Mucosa of descending colon (tissue), 3 donors: ENCODE measurements around the gene ADGRV1. TPM values are rescaled to one million over a fixed set of nuclear protein-coding genes. Genes with fewer than 3 reads are reported as not detected.

Experiments
- ATAC-seq: fragments of 200-7000 bp; cut with Tn5 transposase; one replicate; pipeline ENCODE4 v1.9.1; 2020; ENCODE audit warnings: mild to moderate bottlenecking, moderate library complexity
- DNase-seq, 3 donors: peaks; one replicate each; pipeline ENCODE4 v3.0.0-alpha.2; 2020
- H3K36me3 ChIP-seq: fragments of 200-600 bp; one replicate; pipeline ENCODE4 v1.8.0; 2021; ENCODE audit warnings: low read depth, mild to moderate bottlenecking
- H3K4me1 ChIP-seq: fragments of 200-600 bp; one replicate; pipeline ENCODE4 v1.8.0; 2021; ENCODE audit warnings: low read depth, mild to moderate bottlenecking
- H3K4me3 ChIP-seq: fragments of 200-600 bp; one replicate; pipeline ENCODE4 v1.8.0; 2021; ENCODE audit warnings: mild to moderate bottlenecking
- H3K9me3 ChIP-seq: fragments of 200-600 bp; one replicate; pipeline ENCODE4 v1.8.0; 2021; ENCODE audit warnings: mild to moderate bottlenecking
- intact Hi-C, 2 donors: fragments of 100-400 bp; cut with DNase I in 1 of 2; cut with micrococcal nuclease in 1 of 2; formaldehyde crosslinking; loops; one replicate each; pipeline versions ENCODE4 v1.11.0 to v1.11.1; 2022; cut with DNase I, micrococcal nuclease
- total RNA-seq, 3 donors: library from RNA; stranded (reverse); fragmentation: NEBNext Ultra II Directional in 2 of 3; extraction: Animal tissue kit (Norgen Biotek cat#: 25700) in 2 of 3; gene quantifications; one replicate each; pipeline versions ENCODE4 v1.2.1 to v1.2.4, GENCODE V29; 2021 to 2023
- TF ChIP-seq, protein P1 (sequence below): fragments of 200-600 bp; IDR thresholded peaks from one replicate; pipeline ENCODE4 v1.8.0; 2022; ENCODE audit warnings: antibody characterized with exemption, mild to moderate bottlenecking
- donor health status: DM: no; HTN: no; CAD: no; lungs with moderate emphysema.
- donor health status: DM: no; HTN: no; CAD: no.
- donor health status: DM: no; HTN: yes; CAD: no.

The ADGRV1 gene
- total RNA-seq, 3 donors from 2014 or later: 4.5 to 8.6 (median 6.1) TPM

GRCh38 chr5:91171322-91171721 lies 612.7 kb downstream of the ADGRV1 start:
- intact Hi-C loops: no loop called here
- TF ChIP-seq, protein P1, sequence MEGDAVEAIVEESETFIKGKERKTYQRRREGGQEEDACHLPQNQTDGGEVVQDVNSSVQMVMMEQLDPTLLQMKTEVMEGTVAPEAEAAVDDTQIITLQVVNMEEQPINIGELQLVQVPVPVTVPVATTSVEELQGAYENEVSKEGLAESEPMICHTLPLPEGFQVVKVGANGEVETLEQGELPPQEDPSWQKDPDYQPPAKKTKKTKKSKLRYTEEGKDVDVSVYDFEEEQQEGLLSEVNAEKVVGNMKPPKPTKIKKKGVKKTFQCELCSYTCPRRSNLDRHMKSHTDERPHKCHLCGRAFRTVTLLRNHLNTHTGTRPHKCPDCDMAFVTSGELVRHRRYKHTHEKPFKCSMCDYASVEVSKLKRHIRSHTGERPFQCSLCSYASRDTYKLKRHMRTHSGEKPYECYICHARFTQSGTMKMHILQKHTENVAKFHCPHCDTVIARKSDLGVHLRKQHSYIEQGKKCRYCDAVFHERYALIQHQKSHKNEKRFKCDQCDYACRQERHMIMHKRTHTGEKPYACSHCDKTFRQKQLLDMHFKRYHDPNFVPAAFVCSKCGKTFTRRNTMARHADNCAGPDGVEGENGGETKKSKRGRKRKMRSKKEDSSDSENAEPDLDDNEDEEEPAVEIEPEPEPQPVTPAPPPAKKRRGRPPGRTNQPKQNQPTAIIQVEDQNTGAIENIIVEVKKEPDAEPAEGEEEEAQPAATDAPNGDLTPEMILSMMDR: no peak
- no peak for ATAC-seq
- no peaks in the 10 kb centered on the region for H3K4me1 ChIP-seq
- H3K4me3 ChIP-seq: no peak overlapping the region
- DNase-seq: no peak
- H3K9me3 ChIP-seq: no peaks in the 10 kb centered on the region
- H3K36me3 ChIP-seq: no peaks in the 10 kb centered on the region

DNA sequence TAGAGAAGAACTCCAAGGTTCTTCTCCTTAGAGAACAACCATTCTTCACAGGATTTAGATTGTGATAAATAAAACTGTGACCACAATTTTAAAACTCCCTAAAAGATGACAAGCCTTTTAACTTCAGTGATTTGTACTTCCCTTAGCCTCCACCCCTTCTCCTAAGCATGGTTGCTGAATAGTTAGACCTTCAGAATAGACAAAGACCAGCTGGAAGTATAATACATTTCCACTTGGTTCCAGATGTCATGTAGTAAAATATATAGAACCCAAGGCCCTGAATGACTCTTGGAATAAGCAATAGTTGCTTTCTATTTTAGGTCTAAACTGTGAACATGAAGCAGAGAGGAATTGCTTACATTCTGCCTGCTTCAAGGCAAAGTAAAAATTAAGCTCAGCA lies 615.8 kb downstream of the ADGRV1 start:
- Histone ChIP-seq H3K9me3 (no peaks in the 10 kb centered on the region), H3K4me1 (no peaks in the 10 kb centered on the region), H3K36me3 (no peaks in the 10 kb centered on the region), H3K4me3 (no peak overlapping the region)
- DNase-seq (no peak), ATAC-seq (no peak)
- intact Hi-C loops: no loop called here
- TF ChIP-seq, protein P1: no peak

GRCh38 chr5:91175708-91176107 lies 617.1 kb downstream of the ADGRV1 start:
- intact Hi-C loops: no loop called here
- Histone ChIP-seq H3K9me3 (no peaks in the 10 kb centered on the region), H3K4me1 (no peaks in the 10 kb centered on the region), H3K36me3 (no peaks in the 10 kb centered on the region), H3K4me3 (no peak overlapping the region)
- DNase-seq (no peak), ATAC-seq (no peak)
- TF ChIP-seq, protein P1: no peak

DNA sequence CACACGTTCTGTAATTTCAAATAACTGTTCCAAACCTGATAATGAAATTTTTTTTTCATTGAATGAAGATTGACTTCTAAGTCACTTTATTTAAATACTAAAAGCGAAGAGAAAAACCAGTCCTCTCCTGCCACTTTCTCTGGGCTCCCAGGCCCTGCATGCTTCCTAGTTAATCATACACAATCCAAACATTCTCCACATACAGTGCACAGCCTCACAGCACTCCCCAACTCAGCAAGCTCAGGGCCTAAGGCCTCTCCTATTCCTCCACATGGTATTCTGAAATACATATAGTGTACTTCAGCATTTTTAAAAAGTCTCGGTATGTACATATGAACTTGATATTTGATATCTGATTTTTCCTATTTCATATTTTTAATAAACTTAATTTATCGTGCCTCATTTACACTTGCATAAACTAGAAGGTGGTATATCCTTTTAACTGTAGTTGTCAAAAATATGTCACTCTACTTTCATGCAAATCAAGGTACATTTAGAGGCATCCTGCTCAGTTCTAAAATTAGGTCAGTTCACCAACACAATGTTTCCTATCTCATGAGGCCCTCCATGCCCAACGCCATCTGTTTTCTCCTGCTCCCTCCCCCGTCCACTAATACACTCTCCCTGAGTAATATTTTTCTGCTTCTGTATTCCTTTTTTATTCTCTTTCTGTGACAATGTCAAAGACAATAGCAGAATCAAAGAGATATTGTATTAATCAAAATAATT lies 617.9 kb downstream of the ADGRV1 start:
- DNase-seq (no peak), ATAC-seq (peak; percentile 30)
- TF ChIP-seq, protein P1: no peak
- intact Hi-C loops: no loop called here
- Histone ChIP-seq H3K4me1 (no peaks in the 10 kb centered on the region), H3K36me3 (no peaks in the 10 kb centered on the region), H3K9me3 (no peaks in the 10 kb centered on the region), H3K4me3 (no peak overlapping the region)

DNA sequence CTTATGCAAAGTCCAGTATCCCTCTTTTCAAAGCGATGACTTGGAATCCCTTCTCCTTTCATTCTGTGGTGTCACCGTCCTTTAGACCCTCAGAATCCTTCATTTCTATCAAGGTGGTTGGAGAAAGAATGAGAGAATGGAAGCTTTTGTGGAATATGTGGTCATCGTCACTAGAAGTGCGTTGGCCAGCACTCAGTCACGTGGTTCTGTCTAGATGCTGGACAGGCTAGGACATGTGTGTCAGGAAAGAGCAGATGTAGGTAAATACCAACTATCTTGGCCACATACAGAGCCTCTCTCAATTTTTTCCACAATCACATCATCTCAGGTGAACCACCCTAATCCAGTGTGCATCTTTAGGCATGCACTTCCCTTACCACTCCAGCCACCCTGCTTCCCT lies 618.5 kb downstream of the ADGRV1 start:
- intact Hi-C loops: no loop called here
- Histone ChIP-seq H3K4me1 (no peaks in the 10 kb centered on the region), H3K4me3 (no peak overlapping the region), H3K9me3 (no peaks in the 10 kb centered on the region), H3K36me3 (no peaks in the 10 kb centered on the region)
- ATAC-seq (no peak), DNase-seq (no peak)
- TF ChIP-seq, protein P1: no peak
